ENCODE results near the gene GRB2. TPM values are rescaled to one million over a fixed set of nuclear protein-coding genes. Genes with fewer than 3 reads are reported as not detected.
A peak's percentile ranks its signal among the peaks of the same experiment; 100 is the strongest.

GRB2 gene
- polyA plus RNA-seq, 2 of the 4 experiments (the other 2 are of a cell fraction): 91.4 to 91.9 TPM

DNA sequence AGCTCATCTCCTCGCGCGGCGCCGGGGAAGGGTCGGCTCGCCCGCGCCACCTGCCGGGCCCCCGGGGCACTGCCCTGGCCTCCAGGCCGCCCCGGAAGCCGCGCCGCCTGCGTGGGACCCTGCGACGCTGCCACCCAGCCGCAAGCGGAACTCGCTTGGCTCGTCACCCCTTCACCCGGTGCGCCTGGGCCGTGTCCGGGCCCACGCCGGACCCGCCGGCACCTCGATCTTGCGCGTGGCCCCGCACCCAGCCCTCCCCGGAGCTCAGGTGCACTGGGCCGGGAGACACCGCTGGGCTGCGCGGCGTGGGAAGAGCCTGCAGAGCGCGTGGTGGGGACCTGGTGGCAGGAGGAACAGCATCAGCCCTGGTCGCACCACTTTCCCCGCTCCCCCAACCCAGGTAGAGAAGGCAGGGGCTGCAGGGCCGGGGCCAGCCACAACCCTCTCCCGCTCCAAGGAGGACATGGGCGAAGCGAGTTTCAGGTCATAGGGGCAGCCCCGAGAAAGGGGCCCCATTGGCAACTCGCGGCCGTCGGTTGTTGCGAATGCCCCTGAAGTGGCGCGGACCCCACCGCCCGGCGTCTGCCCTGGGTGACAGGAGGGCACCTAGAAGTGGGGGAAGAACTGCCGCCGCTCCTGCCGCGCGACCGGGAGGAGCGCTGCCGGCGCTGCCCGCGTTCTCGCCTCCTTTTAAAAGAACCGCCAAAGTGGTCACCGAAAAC, 134.1 kb downstream of the GRB2 start (continued):
- TF ChIP-seq SREBF2 (IDR thresholded peaks at IDR 0.05) (0 out of 2 replicates have a peak, but pooled peaks have one; percentile 8), RARB (CRISPR knock-in tag; IDR thresholded peaks at IDR 0.05) (no peak), HOXA7 (CRISPR knock-in tag; IDR thresholded peaks at IDR 0.05) (no peak), MYC (IDR thresholded peaks at IDR 0.05; ENCODE audit: borderline replicate concordance, low read length) (peak; percentile 53; the same call in 1 of the 2 replicates), POLR2AphosphoS2 (conservative IDR thresholded peaks at IDR 0.05; ENCODE audit: low read length) (0 out of 2 replicates have a peak, but pooled peaks have one; percentile 20), ESRRA (IDR thresholded peaks at IDR 0.05; ENCODE audit: borderline replicate concordance, low read length) (no peak), ZFP36 (IDR thresholded peaks at IDR 0.05; ENCODE audit: borderline replicate concordance, partially characterized antibody) (no peak), PHF8 (IDR thresholded peaks at IDR 0.05; ENCODE audit: borderline replicate concordance, low read depth) (no peak), HOXB13 (CRISPR knock-in tag; IDR thresholded peaks at IDR 0.05; ENCODE audit: low read depth) (no peak), KDM5A (IDR thresholded peaks at IDR 0.05) (peak; percentile 46; the same call in 1 of the 2 replicates), POLR2A (IDR thresholded peaks at IDR 0.05; ENCODE audit: low read length) (peak; percentile 78)
- TF ChIP-seq, protein P1, sequence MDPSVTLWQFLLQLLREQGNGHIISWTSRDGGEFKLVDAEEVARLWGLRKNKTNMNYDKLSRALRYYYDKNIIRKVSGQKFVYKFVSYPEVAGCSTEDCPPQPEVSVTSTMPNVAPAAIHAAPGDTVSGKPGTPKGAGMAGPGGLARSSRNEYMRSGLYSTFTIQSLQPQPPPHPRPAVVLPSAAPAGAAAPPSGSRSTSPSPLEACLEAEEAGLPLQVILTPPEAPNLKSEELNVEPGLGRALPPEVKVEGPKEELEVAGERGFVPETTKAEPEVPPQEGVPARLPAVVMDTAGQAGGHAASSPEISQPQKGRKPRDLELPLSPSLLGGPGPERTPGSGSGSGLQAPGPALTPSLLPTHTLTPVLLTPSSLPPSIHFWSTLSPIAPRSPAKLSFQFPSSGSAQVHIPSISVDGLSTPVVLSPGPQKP (IDR thresholded peaks at IDR 0.05; ENCODE audit: low read depth, low read length): no peak

DNA sequence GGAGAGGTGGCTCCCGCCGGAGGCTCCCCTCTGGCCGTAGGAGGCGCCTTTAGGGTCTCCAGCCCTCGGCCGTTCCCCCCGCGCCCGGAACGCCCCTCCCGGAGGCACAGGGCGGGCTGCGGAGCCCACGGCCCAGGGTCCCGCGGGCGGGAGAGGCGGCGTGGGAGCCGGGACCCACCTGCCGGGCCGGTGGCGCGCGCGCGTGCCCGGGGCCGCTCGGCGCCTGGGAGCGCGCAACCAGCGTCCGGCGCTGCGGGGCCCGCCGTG, 134.6 kb downstream of the GRB2 start, which contains the start of gene MIF4GD:
Gene MIF4GD (minus strand): TSS at position 266 of the 267 bp plus-strand sequence. CDS start 1,036 bp downstream, outside the sequence.
- no peak for TF ChIP-seq CBX8 (IDR thresholded peaks at IDR 0.05)
- TF ChIP-seq POLR2A (IDR thresholded peaks at IDR 0.05; ENCODE audit: low read length): no peak
- TF ChIP-seq NFE2L2 (conservative IDR thresholded peaks at IDR 0.05; ENCODE audit: low read length): no peak
- TF ChIP-seq, protein P2, sequence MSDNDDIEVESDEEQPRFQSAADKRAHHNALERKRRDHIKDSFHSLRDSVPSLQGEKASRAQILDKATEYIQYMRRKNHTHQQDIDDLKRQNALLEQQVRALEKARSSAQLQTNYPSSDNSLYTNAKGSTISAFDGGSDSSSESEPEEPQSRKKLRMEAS (IDR thresholded peaks at IDR 0.05): no peak
- TF ChIP-seq, protein P3, sequence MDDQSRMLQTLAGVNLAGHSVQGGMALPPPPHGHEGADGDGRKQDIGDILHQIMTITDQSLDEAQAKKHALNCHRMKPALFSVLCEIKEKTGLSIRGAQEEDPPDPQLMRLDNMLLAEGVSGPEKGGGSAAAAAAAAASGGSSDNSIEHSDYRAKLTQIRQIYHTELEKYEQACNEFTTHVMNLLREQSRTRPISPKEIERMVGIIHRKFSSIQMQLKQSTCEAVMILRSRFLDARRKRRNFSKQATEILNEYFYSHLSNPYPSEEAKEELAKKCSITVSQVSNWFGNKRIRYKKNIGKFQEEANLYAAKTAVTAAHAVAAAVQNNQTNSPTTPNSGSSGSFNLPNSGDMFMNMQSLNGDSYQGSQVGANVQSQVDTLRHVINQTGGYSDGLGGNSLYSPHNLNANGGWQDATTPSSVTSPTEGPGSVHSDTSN (IDR thresholded peaks at IDR 0.05): no peak
- TF ChIP-seq KDM1A (IDR thresholded peaks at IDR 0.05; ENCODE audit: low read depth): no peak
- no peak for TF ChIP-seq KDM5A (IDR thresholded peaks at IDR 0.05)
- TF ChIP-seq BHLHE40 (IDR thresholded peaks at IDR 0.05; ENCODE audit: low read depth, low read length): no peak
- 0 out of 2 replicates have a peak, but pooled peaks have one; percentile 31 for TF ChIP-seq PHF8 (IDR thresholded peaks at IDR 0.05; ENCODE audit: borderline replicate concordance, low read depth)
- TF ChIP-seq, protein P4, sequence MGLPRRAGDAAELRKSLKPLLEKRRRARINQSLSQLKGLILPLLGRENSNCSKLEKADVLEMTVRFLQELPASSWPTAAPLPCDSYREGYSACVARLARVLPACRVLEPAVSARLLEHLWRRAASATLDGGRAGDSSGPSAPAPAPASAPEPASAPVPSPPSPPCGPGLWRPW (IDR thresholded peaks at IDR 0.05): no peak
- no peak for TF ChIP-seq RFX5 (IDR thresholded peaks at IDR 0.05)
- no peak for TF ChIP-seq FOSL2 (IDR thresholded peaks at IDR 0.05)
- TF ChIP-seq FOSL2 (CRISPR knock-in tag; IDR thresholded peaks at IDR 0.05): no peak
- TF ChIP-seq, protein P5, sequence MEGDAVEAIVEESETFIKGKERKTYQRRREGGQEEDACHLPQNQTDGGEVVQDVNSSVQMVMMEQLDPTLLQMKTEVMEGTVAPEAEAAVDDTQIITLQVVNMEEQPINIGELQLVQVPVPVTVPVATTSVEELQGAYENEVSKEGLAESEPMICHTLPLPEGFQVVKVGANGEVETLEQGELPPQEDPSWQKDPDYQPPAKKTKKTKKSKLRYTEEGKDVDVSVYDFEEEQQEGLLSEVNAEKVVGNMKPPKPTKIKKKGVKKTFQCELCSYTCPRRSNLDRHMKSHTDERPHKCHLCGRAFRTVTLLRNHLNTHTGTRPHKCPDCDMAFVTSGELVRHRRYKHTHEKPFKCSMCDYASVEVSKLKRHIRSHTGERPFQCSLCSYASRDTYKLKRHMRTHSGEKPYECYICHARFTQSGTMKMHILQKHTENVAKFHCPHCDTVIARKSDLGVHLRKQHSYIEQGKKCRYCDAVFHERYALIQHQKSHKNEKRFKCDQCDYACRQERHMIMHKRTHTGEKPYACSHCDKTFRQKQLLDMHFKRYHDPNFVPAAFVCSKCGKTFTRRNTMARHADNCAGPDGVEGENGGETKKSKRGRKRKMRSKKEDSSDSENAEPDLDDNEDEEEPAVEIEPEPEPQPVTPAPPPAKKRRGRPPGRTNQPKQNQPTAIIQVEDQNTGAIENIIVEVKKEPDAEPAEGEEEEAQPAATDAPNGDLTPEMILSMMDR (IDR thresholded peaks at IDR 0.05): no peak
- TF ChIP-seq MYC (IDR thresholded peaks at IDR 0.05; ENCODE audit: borderline replicate concordance, low read length): no peak
- TF ChIP-seq, protein P6, sequence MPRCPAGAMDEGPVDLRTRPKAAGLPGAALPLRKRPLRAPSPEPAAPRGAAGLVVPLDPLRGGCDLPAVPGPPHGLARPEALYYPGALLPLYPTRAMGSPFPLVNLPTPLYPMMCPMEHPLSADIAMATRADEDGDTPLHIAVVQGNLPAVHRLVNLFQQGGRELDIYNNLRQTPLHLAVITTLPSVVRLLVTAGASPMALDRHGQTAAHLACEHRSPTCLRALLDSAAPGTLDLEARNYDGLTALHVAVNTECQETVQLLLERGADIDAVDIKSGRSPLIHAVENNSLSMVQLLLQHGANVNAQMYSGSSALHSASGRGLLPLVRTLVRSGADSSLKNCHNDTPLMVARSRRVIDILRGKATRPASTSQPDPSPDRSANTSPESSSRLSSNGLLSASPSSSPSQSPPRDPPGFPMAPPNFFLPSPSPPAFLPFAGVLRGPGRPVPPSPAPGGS (IDR thresholded peaks at IDR 0.05): 0 out of 3 replicates have a peak, but pooled peaks have one; percentile 24
- TF ChIP-seq ZC3H11A (IDR thresholded peaks at IDR 0.05): no peak
- no peak for TF ChIP-seq EHF (CRISPR knock-in tag; IDR thresholded peaks at IDR 0.05)
- TF ChIP-seq TP53 (CRISPR knock-in tag; IDR thresholded peaks at IDR 0.05): peak; percentile 57; the same call in 1 of the 2 replicates
- no peak for TF ChIP-seq HDAC2 (IDR thresholded peaks at IDR 0.05)
- TF ChIP-seq MAFK (IDR thresholded peaks at IDR 0.05; ENCODE audit: partially characterized antibody): no peak
- no peak for TF ChIP-seq CEBPB (IDR thresholded peaks at IDR 0.05)
- TF ChIP-seq RNF2 (IDR thresholded peaks at IDR 0.05; ENCODE audit: borderline replicate concordance, low read depth): no peak
- TF ChIP-seq JUN (IDR thresholded peaks at IDR 0.05): peak in 1 of 2 experiments; percentile 74; a peak in 2 of 5 replicates
- TF ChIP-seq, protein P7, sequence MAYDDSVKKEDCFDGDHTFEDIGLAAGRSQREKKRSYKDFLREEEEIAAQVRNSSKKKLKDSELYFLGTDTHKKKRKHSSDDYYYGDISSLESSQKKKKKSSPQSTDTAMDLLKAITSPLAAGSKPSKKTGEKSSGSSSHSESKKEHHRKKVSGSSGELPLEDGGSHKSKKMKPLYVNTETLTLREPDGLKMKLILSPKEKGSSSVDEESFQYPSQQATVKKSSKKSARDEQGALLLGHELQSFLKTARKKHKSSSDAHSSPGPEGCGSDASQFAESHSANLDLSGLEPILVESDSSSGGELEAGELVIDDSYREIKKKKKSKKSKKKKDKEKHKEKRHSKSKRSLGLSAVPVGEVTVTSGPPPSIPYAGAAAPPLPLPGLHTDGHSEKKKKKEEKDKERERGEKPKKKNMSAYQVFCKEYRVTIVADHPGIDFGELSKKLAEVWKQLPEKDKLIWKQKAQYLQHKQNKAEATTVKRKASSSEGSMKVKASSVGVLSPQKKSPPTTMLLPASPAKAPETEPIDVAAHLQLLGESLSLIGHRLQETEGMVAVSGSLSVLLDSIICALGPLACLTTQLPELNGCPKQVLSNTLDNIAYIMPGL (CRISPR knock-in tag; IDR thresholded peaks at IDR 0.05; ENCODE audit: borderline replicate concordance): no peak
- no peak for ATAC-seq
- peak within 1 kb of the TSS; percentile 95 for H3K4me2 ChIP-seq
- 3% methylated on average over 28 of the region's 39 CpGs for WGBS (ENCODE audit: missing lambda C conversion rate)
- peak within 1 kb of the TSS; percentile 95 to 96 for H3K27ac ChIP-seq
- ChIA-PET CTCF (interaction anchor here (0.5 to 8.4 kb wide), 68 partner anchors 10 to 346 kb away, joined by 3 to 110 read pairs (median 4); partner anchors contain the start of genes GGA3, GRB2, MRPS7 and SLC25A19), POLR2A (interaction anchor here (0.8 to 3.5 kb wide), 14 partner anchors 9 to 398 kb away, joined by 3 to 86 read pairs (median 4); partner anchors contain the start of genes FDXR, GGA3, GRB2 and MRPS7)
- no peaks in the 10 kb centered on the region for H3K9me3 ChIP-seq
- H3K4me1 ChIP-seq: peaks cover 26% of the 10 kb centered on the region
- DNase-seq (ENCODE audit: low read depth in 1 of 2, low spot score in 1 of 2): no peak
- peak within 1 kb of the TSS; percentile 93 for H3K4me3 ChIP-seq
- FAIRE-seq: no peak
